CD4-positive, alpha-beta T cell treated with Interferon gamma for 1 hour (primary cell): ENCODE results near the gene REEP3.

Source experiments
- DNase-seq: peaks from one replicate; pipeline ENCODE4 v3.0.0-alpha.2; 2020

The REEP3 gene

DNA sequence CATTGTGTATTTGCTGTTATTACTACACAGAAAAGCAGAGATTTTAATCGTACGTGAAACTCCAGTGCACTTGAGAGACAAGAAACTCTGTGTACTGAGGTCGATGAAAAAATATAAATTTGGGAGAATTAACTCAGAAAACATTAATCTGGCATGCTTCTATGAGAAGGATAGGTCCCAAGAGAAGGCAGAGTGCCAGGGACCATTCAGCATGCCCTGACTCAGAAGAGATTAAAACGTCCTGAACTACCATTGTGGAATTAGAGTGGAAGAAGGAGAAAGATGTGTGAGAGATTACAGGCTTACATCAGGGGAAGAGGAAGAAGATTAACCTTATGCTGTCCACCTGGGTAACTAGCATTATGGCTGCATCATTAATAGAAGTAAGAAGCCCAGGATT lies 72.4 kb downstream of the REEP3 start:
- no peak for DNase-seq

DNA sequence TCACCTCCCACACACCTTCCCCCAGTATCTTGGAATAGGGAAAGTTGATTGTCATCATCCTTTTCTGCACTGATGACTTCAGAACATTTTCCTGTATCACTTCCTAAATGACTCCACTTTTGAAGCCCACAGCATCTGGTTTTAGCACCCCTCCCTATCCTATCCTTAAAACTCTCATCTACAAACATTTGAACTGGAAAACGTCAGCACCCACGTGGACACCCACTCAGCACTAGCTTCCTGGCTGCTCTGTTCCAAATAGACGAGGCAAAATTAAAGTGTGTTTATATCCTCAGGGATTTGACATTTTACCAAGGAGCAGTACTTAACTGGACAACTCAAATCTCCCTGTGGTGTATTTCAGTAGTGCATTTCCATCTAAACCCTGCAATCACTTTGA lies 73.9 kb downstream of the REEP3 start:
- no peak for DNase-seq

DNA sequence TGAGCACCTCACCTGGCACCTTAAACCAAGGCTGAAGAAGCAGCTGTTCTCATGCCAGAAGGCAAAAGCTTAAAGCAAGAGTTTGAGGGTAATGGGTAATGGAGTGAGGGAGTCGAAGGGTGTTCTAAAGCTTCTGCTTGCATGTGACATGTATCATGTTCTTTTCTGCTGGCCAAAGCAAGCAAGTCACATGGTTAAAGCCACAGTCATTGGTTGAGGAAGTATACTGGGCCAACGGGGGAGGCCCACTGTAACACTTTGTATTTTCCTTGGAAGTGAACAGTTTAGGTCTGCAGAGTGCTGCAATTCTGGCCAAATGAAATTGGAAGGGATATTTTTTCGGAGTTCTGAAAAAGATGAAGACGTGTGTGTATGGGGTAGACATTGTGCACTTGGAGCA lies 75.7 kb downstream of the REEP3 start:
- DNase-seq, result no peak

DNA sequence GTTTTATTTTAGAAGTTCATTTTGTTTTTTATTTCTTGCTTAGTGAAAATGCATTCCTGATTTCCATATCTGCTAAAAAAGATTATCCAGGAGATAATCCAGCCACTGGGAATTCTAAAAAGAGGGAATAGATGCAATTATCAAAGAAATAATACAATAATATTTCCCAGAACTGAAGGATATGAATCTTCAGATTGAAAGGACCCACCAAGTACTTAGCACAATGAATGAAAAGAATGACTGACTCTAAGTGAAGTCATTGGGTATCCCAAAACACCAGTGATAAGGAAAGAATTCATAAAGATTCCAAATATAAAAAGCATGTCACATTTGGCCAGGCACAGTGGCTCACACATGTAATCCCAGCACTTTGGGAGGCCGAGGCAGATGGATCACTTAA lies 79.3 kb downstream of the REEP3 start:
- no peak for DNase-seq

DNA sequence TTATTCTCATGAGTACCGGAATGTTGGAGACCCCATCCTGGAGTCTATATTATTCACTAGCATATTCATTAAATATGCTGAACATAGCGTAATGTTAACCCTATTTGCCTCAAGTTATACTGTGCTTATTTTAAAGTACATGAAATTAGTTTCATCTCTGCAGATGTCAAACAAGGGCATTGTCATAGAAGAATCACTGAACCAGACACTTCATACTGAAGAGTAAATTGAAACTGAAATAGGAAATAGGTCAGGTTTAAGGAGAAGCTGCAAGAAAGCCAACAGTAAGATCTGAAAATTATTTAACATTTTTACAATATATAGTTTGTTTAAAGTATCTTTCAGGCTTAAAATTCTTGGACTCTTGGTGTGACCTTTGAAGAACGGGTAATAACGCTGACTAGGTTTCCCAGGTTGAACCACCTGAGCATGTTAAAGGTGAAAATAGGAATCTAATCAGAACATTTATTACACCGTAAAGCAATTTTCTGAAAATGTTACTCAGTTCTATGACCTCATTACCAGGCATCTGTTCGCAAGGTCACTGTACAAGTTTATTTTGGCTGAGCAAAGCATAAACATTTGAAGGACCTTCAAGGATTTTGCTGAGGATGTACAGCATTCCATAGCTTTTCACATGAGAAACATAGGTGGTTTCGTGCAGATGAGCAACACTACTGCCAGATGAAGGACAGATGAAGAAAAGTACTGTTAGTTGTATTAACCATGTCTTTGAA lies 82.7 kb downstream of the REEP3 start:
- DNase-seq, result no peak

DNA sequence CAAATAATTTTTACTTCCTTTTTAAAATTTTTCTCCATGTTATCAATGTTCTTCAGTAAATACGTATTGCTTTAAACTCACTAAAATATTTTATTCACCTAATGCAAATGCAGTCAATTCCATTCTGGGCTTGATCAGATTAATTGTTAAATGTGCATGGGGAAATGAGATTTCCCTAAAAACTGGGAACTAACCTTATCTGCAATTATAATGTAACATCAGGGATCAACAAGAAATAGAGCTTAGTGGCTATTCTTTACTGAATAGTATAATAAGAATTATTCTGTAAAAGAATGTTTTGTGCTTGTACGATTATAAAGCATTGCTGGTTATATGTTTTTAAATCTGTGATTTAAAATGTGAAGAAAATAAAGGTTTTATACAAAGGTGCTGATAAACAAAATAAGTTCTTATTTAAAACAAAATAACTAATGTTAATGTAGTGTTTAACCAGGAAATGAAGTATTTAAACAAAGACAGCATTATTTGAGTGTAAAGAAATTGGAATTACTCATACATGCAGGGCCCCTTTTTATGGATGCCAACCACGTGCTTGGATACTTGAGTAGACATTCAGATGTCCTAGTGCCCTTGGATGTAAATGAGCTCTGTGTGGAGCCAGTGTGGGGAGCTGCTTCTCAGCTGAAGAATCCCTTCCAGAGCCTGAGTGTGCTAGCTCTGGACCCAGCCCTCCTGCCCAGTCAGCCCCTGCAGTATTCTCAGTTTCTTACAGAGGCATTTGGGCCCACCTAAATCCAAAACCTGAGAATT lies 84.2 kb downstream of the REEP3 start:
- no peak for DNase-seq

DNA sequence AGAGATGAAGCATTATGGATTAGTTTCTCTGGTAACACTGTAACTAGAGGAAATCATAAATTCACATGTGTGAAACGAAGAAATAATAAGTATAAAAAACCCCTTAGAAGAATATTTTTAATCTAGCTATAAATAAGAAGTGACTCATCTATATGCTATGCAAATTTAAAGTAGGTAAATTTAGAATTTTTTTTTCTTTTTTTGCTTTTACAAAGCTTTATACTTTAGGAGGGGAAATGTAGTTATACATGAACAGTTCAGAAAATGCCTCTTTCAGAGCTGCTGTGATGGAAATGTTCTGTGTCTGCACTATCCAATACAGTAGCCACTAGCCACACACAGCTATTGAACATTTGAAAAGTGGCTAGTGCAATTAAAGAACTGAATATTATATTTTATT lies 87.3 kb downstream of the REEP3 start:
- DNase-seq, result no peak

DNA sequence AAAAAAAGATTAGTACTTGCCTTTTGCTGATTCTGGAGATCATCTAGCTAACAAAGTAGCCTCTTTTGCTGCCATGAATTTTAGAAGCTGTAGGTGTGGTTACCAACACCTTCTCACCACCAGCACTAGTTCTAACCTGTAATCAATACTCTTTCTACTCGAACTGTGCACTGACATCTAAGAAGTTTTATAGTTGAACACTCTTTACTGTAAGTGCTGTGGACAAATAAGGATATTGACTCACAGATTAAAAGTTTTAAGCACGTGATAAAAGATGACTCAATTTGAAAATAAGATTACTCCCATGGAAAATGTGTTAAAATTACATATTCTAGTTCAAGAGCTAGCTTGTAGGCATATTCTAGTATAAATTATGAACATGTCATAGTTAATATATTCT lies 89.9 kb downstream of the REEP3 start:
- DNase-seq, result no peak

DNA sequence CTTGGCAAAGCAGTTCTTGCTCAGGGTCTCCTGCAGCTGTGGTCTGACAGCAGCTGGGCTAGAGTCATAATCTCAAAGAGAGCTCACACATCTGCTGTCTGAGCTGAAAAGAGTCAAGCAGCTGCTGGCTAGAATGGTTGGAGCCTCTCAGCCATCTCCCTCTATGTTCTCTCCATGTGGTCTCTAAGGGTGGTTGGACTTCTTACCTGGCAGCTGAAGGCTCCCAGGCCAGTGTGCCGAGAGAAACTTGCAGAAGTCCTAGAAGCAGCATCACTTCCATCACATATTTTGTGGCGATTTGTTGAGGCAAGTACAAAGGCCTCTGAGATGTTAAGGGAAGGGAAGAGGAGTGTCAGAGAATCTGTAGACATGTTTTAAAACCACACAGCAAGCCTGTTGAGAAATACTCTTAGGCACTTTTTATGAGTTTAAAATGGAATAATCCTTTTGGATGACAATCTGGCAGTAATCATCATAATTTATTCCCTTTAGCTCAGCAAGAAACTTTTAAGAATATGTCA lies 93.2 kb downstream of the REEP3 start:
- DNase-seq, result no peak

DNA sequence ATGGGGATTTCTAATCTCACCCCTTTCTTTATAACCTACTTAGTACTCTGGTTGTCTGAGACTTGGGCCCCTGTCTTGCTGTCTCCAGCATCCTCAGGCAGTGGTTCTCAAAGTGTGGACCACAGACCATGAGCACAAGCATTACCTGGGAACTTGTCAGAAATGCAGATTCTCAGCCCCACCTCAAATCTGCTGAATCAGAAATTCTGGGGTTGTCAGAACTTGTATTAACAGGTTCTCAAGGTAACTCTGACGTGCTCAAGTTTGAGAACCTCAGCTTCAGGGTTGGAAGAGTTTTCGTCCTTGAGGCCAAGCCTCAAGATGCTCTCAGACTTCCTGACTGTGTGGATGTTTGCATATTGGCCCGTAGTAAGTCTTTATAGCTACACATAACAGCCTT lies 97.4 kb downstream of the REEP3 start:
- DNase-seq, result no peak

DNA sequence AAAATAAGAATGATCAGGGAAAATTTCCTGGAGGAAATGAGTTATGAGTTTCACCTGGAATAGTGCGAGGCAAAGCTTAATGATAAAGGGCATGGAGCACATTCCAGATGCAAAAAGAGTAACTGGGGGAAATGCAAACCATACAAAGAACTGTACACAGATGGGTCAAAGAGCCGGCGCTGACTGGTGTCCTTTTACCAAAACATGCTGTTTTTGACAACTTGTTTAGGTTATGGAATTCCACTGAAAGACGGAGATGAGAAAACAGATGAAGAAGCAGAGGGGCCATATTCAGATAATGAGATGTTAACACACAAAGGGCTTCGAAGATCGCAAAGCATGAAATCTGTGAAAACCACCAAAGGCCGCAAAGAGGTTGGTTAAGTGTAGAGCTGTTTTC lies 98.2 kb downstream of the REEP3 start:
- no peak for DNase-seq

DNA sequence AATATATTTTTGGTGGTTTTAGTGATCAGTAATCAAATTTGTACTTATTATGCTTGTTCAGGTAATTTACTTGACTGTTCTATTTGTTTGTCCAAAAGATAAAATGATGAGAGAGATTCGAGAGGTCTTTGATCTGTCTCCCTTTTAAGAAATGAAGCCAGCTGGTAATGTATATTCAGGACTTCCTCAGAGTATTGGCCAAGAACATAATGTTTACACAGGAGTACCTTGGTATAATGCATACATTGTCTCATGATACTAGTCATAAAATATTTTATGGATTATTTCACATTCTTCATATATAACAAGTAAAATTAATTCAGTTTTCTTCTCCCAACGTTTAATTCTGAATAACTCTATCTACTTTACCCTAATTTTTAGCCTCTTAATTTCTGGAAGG lies 100.9 kb downstream of the REEP3 start:
- DNase-seq, result no peak

DNA sequence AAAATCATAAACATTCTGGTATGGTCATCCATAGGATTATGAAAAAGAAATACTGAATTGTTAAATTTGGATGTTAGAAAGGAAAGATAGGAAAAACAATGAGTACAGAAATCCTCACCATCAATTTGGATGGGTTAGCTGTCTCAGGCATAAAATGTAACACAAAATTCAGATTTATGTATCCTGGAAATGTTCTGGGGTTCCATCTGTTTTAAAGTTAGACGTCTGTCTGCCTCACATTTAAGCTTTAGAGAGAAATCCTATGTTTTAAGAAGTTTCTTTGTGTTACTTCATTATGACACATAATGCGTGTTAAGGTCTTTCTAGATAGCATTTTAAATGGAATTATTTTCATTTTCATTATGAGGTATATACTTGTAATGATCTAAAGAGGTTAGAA lies 103.5 kb downstream of the REEP3 start:
- no peak for DNase-seq

DNA sequence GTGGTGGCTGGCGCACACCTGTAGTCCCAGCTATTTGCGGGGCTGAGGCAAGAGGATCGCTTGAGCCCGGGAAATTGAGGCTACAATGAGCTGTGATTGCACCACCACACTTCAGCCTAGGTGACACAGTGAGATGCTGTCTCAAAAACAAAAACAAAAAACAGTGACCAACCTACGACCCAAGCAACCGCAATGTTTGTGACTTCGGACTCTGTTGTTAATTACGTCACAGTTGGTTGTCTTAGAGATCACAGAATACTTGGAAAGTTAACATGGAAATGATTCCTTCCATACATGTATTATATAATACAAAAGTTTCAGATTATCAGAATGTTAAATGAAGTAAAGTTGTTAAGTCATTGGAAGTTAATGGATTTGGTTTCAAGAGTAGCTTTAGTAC lies 106.2 kb downstream of the REEP3 start:
- no peak for DNase-seq

DNA sequence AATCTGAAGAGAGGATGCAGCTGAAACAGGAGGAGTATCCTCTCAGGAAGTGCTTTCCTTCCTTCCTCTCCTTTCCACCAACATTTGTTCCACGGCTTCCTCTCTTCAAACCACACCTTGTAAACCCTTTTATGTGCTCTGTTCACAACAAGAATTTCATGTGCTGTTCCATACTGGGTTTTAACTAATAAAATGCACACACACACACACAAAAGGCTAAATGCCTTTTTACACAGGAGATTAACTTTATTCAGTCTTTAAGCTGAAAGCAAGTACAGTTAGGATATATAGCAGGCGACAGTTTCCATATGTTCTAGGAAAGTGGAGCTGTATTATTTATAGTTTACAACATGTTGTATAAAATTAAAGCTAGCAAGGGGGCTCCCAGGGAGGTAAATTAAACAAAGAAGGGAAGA lies 106.7 kb downstream of the REEP3 start:
- no peak for DNase-seq

DNA sequence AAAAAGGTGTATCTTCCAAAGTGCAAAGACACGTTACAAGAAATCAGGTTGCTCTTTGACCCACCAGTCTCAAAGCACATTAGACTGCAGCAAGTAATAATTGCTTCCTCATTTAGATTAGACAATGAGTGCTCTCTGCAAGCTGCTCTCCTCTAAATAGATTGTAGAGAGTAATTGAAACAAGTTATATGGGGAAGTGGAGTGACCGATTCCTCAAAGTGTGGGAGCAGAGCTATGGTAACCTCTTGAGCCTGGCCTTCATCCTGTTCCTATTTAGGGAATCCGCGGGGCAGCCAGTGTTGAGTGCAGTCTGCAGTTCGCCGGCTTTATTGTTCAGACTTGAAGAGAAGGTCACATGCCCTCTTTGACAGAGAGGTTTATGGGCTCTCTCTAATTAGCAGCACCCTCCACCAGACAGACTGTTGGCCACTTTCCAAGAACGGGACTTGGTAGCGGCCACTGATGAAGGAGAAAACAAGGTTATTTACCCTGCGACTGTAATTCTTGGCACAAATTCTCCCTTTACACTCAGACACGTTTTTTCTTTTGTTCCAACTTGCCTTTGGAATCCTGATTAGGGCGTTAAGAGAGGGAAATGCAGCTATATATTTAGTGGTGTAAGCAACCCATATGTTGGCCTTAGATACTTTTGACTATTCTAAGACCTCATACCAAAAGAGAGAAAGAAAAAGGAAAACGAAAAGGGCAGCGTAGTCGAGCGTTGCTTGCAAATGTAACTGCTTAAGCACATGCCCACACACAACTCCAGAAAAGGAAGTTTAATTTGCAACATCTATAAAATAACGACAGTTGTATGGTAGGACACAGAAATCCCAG lies 107.5 kb downstream of the REEP3 start:
- DNase-seq, result peak; percentile 1

DNA sequence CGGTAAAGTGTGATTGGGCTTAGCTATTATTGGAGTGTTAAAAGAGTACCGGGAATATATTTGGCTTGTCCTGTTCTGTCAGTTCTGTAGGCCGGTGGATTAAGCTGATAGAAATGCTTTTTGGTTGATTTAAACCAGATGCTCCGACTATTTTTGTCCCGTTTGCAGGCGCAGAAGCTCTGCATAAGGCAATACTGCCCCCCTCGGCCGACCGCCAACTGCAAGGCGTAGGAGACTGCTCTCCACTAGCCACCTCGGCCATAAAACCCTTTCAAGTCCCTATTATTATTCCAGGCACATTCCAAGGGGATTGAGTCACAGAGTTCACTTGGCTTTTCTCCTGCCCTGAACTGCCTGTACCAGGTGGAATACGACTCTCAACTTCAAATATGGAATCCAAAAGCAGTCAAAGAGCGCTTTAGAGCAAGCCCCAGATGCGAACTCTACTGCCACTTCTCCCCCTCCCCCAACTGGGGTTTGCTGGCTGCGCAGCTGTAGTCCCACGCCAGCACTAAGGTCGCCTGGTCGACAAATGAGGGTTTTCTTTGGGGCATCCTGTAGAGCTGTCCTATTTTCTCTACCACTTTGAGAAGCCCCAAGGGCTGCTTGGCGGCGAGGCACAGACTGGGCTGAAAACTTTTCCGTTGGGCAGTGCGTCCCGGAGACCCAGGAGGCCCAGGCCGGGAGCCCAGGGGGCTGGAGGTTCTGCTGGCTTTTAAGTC lies 108.3 kb downstream of the REEP3 start:
- peak; percentile 74 for DNase-seq

DNA sequence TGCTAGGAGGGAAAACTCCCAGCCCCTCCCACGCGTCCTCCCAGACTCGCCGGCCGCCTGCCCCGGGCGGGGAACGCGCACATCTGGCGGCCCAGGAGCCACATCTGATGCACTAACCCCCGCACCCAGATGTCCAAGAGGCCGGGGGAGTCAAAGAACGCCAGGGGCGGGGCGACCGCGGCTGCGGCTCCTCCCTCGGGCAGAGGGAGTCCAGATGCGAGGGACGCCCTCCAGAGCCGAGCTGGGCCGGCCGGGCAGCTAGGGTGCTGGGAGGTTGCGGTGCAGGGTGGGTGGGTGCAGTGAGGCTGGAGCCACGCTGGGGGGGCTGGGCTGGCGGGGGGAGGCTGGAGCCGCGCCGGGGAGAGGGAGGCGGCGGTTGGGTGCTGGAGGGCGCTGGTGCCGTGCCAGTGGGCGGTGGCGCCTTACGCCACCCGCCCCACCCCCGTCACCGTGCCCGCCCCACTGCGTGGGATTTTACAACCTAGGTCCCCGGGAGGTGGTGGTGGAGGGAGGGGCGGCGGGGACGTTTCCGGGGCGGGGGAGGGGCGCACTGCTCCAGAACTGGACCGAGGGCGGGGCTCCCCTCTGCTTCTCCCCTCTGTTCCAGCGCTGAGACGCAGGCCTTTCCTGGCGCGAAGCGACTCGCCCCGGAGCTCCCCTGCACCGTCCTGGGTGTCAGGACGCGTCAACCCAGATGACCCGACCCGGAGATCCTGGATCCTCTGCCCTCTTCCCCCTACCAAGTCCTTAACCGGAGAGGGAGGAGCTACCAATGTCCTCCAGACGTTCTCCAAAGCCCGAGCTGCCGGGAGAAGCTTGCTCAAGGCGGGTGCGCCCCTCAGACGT lies 109.1 kb downstream of the REEP3 start:
- peak; percentile 75 for DNase-seq

DNA sequence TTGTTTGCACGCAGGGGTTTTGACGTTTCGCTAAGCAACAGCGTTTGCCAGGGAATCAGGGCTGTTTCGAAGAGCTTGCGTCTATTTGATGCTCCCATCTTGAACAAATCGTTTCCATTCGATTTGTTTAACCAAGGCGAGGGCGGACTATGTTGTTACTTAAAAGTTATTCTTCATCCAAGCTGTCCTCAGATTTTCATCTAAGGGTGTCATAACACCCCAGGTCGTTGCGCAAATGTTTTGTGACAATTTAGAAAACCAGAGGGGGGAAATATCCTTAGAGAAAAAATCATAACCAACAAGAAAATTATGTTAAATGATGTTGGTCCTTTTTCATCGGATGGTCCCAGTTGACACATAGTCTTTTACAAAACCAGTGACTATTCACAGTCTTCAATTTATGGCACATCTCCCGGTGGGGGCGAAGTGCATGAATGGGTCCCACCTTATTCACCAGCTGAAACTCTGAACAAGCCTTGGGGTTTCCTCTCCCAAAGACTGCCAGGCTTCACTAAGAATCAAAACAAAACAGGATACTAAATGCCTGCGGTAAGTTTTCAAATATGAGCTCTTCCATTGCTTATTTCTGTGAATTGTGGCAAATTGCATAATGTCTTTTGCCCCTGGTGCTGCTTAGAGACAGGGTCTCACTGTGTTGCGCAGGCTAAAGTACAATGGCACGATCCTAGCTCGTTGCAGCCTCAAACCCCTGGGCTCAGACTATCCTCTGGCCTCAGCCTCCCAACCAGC lies 109.9 kb downstream of the REEP3 start:
- no peak for DNase-seq

DNA sequence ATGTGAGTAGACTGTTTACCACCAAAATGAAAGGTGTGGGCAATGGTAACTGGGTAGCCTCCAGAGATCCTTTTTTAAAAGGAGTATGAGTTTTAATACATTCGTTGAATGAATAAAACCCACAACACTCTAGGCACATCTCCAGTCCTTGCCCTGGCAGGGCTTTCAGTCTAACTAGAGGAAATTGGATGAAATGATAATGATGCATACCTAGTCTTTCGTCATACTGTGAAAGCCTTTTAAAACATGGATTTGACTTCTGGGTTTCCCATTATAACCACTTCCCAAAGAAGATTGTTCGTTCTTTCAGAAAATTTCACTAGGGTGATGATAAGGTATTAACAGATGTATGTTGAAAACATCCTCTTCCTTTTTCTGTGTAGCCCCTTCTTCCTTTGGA lies 110.8 kb downstream of the REEP3 start:
- no peak for DNase-seq
